IPS-NIHi11 (cell line): ENCODE results near the gene ABHD8.
A peak's percentile ranks its signal among the peaks of the same experiment; 100 is the strongest.

Experiments
- DNase-seq: peaks from one replicate; pipeline ENCODE4 v3.0.0; 2012; ENCODE audit warnings: mixed read lengths, low spot score

ABHD8 gene

GRCh38 chr19:17321655-17322489 is 18.6 kb upstream of the ABHD8 start:
- peak; percentile 8 for DNase-seq

GRCh38 chr19:17320435-17320834 is 17.2 kb upstream of the ABHD8 start:
- no peak for DNase-seq

GRCh38 chr19:17319473-17320238 is 16.4 kb upstream of the ABHD8 start:
- no peak for DNase-seq

GRCh38 chr19:17318966-17319365 is 15.7 kb upstream of the ABHD8 start:
- peak; percentile 5 for DNase-seq

DNA sequence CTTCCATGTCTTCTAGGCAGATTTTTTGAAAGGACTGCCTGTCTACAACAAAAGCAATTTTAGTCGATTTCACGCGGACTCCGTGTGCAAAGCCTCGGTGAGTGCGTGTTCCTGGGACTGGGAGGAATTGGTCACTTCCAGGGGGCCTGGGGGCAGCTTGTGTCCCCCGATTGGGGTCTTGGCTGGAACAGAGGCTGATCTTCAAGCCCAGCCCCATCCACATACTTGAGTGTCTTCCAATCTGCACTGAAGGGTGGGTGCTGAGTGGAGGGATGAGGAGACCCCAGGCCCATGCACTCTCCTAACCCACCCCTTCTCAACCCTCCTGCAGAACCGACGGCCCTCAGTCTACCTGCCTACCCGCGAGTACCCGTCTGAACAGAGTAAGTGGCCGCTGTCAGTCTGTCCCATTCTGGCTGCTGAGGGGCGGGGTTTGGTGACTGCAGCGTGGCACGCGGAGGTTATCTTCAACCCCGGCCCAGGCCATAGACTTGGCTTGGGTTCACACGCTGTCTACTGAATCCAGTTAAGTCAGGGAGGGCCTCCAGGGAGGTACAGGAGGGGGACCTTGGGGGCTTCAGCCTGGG is 10.9 kb upstream of the ABHD8 start:
- no peak for DNase-seq

DNA sequence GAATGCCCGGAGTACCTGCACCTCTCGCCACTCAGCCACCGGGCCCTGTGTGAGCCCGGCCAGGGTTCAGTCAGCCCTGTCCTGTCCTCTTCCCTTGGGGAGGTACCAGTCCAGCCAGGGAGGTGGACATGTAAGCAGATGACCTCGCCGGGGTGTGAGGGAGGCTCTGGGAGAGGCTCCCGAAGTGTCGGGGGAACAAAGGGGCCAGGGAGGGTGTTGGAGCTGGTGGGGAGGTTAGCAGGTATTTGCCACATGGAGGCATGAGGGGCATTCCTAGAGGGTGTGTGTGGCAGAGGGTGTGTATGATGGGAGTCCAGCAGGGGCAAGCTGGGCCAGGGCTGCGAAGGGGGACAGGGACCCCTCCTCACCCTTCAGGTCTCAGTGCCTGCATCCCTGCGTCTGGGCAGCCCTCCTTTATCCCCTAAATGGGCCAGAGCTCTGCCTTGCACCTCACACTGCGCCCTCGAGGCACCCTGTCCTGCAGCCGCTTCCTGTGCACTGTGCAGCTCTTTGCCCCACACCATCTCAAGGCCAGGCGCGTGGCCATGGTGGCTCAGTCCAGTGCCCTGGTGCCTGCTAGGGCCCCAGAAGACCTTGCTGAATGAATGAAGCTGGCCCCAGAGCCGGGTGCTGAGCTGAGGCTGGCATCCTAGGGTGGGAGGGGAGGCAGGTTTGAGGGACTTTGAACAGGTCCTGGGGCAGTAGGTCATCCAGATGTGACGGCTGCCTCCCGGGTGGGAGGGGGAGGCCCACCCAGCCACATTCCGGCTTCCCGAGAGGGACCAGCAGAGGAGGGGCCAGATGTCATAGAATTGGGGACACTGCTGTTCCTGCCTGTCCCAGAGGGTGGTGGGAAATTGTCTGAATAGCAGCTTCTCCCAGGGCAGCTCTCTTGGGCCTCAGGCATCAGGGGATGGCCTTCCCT is 9.2 kb upstream of the ABHD8 start:
- no peak for DNase-seq

- DNase-seq: peak; percentile 15
Measured at GRCh38 chr19:17311455-17312188, 8.4 kb upstream of the ABHD8 start.

- no peak for DNase-seq
Measured at GRCh38 chr19:17309965-17310461, 6.8 kb upstream of the ABHD8 start.

- peak; percentile 98 for DNase-seq
Measured at GRCh38 chr19:17309198-17309964, 6.2 kb upstream of the ABHD8 start, which contains the start of gene DDA1. DDA1 (plus strand) TSS chr19:17309563; CDS start chr19:17309655, 92 bp downstream.

GRCh38 chr19:17307876-17308377 is 4.7 kb upstream of the ABHD8 start:
- no peak for DNase-seq

GRCh38 chr19:17306285-17306714 is 3.1 kb upstream of the ABHD8 start:
- DNase-seq: no peak

GRCh38 chr19:17305517-17306284 is 2.5 kb upstream of the ABHD8 start, which contains the start of gene MRPL34:
MRPL34 (plus strand) TSS chr19:17305872; CDS start chr19:17305893, 21 bp downstream.
- peak; percentile 74 for DNase-seq

DNA sequence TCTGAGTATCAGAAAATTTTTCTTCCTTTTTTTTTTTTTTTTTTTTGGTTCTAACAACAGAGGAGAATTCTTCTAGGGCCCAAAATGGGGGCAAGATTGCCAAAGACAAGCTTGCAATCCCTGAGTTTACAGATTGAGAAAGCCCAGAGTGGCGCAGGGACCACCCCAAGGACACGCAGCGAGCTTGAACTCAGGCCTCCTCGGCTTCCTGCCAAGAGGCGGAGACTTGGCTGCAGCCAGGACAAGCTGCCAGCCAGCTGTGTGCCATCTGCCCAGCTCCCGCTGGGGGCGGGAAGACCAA is 1.9 kb upstream of the ABHD8 start:
- no peak for DNase-seq

DNA sequence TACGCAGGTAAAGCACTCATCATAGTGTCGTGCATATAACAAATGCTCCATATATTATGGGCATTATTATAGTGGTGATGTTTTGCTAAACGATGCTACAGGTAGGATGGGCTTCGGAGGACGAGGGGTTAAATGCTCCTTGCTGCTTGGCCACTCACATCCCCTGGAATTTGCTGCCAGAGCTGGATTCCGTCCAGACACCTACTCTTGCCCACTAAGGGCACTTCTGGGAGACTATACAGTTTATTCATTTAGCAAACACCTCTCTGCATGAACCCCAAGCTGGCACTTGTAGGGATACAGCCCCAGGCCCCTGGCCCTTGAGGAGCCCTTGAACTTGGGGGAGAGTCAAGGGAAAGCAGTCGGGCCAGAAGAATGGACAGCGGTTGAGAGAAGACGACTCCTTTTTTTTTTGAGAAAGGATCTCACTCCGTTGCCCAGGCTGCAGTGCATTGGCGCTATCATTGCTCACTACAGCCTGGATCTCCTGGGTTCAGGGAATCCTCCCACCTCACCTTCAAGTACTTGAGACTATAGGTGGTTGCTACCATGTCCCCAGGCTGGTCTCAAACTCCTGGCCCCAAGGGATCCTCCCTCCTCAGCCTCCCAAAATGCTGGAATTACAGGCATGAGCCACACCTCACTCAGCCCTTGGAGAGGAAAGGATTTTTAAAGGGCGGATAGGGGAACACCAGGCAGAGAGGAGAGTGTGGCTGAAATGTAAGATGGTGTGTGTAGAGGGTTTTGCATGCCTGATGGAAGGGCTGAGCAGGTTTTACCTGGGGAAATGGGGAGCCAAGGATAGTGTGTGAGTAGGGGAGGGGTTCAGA is 1.4 kb upstream of the ABHD8 start:
- DNase-seq: no peak

- no peak for DNase-seq
Measured at GRCh38 chr19:17303940-17304267, 679 bp upstream of the ABHD8 start.

- DNase-seq: no peak
Measured at GRCh38 chr19:17302391-17303166, 646 bp downstream of the ABHD8 start.

- DNase-seq: no peak
Measured at GRCh38 chr19:17300992-17301619, 2.1 kb downstream of the ABHD8 start.
